ENCODE data around the gene SUMF1. TPM values are rescaled to one million over a fixed set of nuclear protein-coding genes. Genes with fewer than 3 reads are reported as not detected.

The SUMF1 gene
- total and polyA plus RNA-seq, 2 donors (not counting 1 experiment from before 2014, with no cell fraction given) = 10.3 to 21.2 TPM

DNA sequence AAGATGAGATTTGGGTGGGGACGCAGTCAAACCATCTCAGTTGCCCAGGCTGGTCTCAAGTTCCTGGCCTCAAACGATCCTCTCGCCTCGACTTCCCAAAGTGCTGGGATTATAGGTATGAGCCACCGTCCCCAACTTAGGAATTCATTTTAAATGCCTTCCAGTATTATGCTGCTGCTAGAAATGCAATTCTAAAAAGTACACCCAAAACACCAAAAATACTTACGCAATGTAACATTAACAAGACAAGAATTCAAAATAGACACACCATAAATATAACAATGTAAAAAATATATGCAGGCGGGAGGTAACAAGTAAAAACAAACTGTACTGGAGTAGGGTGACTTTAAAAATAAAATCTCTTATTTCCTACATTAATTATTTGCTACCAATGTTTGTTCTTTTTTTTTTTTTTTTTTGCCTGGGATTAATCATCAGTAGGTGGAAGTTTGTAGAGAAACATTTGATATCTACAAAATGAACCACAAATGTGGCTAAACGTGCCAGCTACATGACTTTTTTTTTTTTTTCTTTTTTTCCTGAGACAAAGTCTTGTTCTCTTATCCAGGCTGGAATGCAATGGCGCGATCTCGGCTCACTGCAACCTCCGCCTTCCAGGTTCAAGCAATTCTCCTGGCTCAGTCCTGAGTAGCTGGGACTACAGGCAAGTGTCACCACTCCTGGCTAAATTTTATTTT is 107.1 kb downstream of the SUMF1 start:
- no peaks in the 10 kb centered on the region for H3K9me3 ChIP-seq (ENCODE audit: control extremely low read depth in 1 of 3, control insufficient read depth in 2 of 3, insufficient read depth in 1 of 3, low read length in 2 of 3)
- no peak overlapping the region for H3K9ac ChIP-seq (ENCODE audit: low read length)
- Mint-ChIP-seq H3K27me3 (no peaks in the 10 kb centered on the region), H3K27ac (no peak overlapping the region), H3K9me3 (ENCODE audit: insufficient read depth) (no peaks in the 10 kb centered on the region), H3K4me1 (no peaks in the 10 kb centered on the region), H3K4me3 (no peak overlapping the region)
- H3K79me2 ChIP-seq (ENCODE audit: control insufficient read depth, insufficient read depth, low read length) = no peaks in the 10 kb centered on the region
- intact Hi-C loops (cut with micrococcal nuclease) = loop anchor here (10.0 kb wide), 1 partner anchor 135 kb away; the partner anchor contains the start of gene ITPR1
- H3K4me2 ChIP-seq (replicated peaks; ENCODE audit: low read depth, low read length, poor library complexity, severe bottlenecking) = no peak overlapping the region
- no peak overlapping the region for H3K4me3 ChIP-seq (ENCODE audit: control extremely low read depth in 1 of 5, extremely low read depth in 1 of 5, insufficient read depth in 1 of 5, low read depth in 2 of 5, low read length in 4 of 5)
- 98% methylated on average over 6 of the region's 12 CpGs for WGBS (ENCODE audit: insufficient coverage)
- DNase-seq (no peak), ATAC-seq (ENCODE audit: low read depth) (no peak)
- H3K36me3 ChIP-seq (replicated peaks in 1 of 2; ENCODE audit: control extremely low read depth in 1 of 2, control insufficient read depth in 1 of 2, extremely low read depth in 1 of 2, insufficient read depth in 2 of 2, low read length in 1 of 2) = peaks cover 2 to 13% of the 10 kb centered on the region in 2 experiments
- TF ChIP-seq EZH2 (IDR thresholded peaks at IDR 0.05; ENCODE audit: borderline replicate concordance, insufficient read depth, low read depth, low read length, poor library complexity, severe bottlenecking) = no peak
- TF ChIP-seq, protein P1, sequence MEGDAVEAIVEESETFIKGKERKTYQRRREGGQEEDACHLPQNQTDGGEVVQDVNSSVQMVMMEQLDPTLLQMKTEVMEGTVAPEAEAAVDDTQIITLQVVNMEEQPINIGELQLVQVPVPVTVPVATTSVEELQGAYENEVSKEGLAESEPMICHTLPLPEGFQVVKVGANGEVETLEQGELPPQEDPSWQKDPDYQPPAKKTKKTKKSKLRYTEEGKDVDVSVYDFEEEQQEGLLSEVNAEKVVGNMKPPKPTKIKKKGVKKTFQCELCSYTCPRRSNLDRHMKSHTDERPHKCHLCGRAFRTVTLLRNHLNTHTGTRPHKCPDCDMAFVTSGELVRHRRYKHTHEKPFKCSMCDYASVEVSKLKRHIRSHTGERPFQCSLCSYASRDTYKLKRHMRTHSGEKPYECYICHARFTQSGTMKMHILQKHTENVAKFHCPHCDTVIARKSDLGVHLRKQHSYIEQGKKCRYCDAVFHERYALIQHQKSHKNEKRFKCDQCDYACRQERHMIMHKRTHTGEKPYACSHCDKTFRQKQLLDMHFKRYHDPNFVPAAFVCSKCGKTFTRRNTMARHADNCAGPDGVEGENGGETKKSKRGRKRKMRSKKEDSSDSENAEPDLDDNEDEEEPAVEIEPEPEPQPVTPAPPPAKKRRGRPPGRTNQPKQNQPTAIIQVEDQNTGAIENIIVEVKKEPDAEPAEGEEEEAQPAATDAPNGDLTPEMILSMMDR (IDR thresholded peaks at IDR 0.05) = no peak
- ChIA-PET POLR2A (no interaction called here), CTCF (interaction anchor here (1.1 to 1.9 kb wide), 3 partner anchors 9 to 274 kb away, joined by 3 to 14 read pairs (median 4); no protein-coding TSS in a partner anchor)
- H3K27ac ChIP-seq (ENCODE audit: low read length in 2 of 2) = no peak overlapping the region
- H3K27me3 ChIP-seq (replicated peaks in 1 of 4; ENCODE audit: control extremely low read depth in 1 of 4, control insufficient read depth in 3 of 4, insufficient read depth in 4 of 4, low read length in 3 of 4) = no peaks in the 10 kb centered on the region
- no peak overlapping the region for H2AFZ ChIP-seq (ENCODE audit: insufficient read depth, low read depth, low read length, poor library complexity, severe bottlenecking)
- no peaks in the 10 kb centered on the region for H4K20me1 ChIP-seq (ENCODE audit: control insufficient read depth, insufficient read depth, low read length, poor library complexity, severe bottlenecking)
- H3K4me1 ChIP-seq (ENCODE audit: control insufficient read depth in 2 of 2, insufficient read depth in 2 of 2, low read length in 2 of 2) = no peaks in the 10 kb centered on the region

DNA sequence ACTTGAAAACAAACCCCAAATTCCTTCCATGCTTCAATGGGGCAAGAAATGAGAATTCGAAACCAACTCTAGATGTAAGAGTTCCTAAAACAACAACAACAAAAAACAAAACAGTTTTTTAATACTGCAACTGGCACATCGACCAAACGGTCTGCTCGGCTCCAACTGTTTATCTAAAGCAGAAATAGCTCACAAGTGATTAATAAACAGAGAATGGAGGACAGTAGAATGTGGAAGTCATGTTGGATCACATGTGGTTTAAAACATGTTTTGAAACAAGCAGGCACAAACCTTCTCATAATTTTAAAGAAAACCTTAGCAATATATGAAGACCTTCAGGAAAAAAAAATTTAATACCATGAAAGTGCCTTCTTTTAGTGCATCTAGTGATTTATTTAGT is 108.8 kb downstream of the SUMF1 start:
- no peak overlapping the region for H3K4me3 ChIP-seq (ENCODE audit: control extremely low read depth in 1 of 5, extremely low read depth in 1 of 5, insufficient read depth in 1 of 5, low read depth in 2 of 5, low read length in 4 of 5)
- peaks cover 2 to 13% of the 10 kb centered on the region in 2 experiments for H3K36me3 ChIP-seq (replicated peaks in 1 of 2; ENCODE audit: control extremely low read depth in 1 of 2, control insufficient read depth in 1 of 2, extremely low read depth in 1 of 2, insufficient read depth in 2 of 2, low read length in 1 of 2)
- H3K79me2 ChIP-seq (ENCODE audit: control insufficient read depth, insufficient read depth, low read length) = no peaks in the 10 kb centered on the region
- Mint-ChIP-seq H3K27me3 (no peaks in the 10 kb centered on the region), H3K4me1 (no peaks in the 10 kb centered on the region), H3K27ac (no peak overlapping the region), H3K4me3 (no peak overlapping the region), H3K9me3 (ENCODE audit: insufficient read depth) (no peaks in the 10 kb centered on the region)
- no peaks in the 10 kb centered on the region for H3K27me3 ChIP-seq (replicated peaks in 1 of 4; ENCODE audit: control extremely low read depth in 1 of 4, control insufficient read depth in 3 of 4, insufficient read depth in 4 of 4, low read length in 3 of 4)
- intact Hi-C loops (cut with micrococcal nuclease) = loop anchor here (10.0 kb wide), 1 partner anchor 137 kb away; the partner anchor contains the start of gene ITPR1
- DNase-seq = no peak
- CTCF ChIA-PET = interaction anchor here (1.1 kb wide), 1 partner anchor 276 kb away, joined by 3 read pairs; no protein-coding TSS in a partner anchor
- no peak overlapping the region for H3K4me2 ChIP-seq (replicated peaks; ENCODE audit: low read depth, low read length, poor library complexity, severe bottlenecking)
- no peak overlapping the region for H3K9ac ChIP-seq (ENCODE audit: low read length)
- H3K9me3 ChIP-seq (ENCODE audit: control extremely low read depth in 1 of 3, control insufficient read depth in 2 of 3, insufficient read depth in 1 of 3, low read length in 2 of 3) = no peaks in the 10 kb centered on the region
- H2AFZ ChIP-seq (ENCODE audit: insufficient read depth, low read depth, low read length, poor library complexity, severe bottlenecking) = no peak overlapping the region
- ATAC-seq (ENCODE audit: low read depth) = no peak
- TF ChIP-seq EZH2 (IDR thresholded peaks at IDR 0.05; ENCODE audit: borderline replicate concordance, insufficient read depth, low read depth, low read length, poor library complexity, severe bottlenecking) = no peak
- TF ChIP-seq, protein P1 (IDR thresholded peaks at IDR 0.05) = no peak
- no CpG with 5 or more reads among the region's 4 CpGs for WGBS (ENCODE audit: insufficient coverage)
- H4K20me1 ChIP-seq (ENCODE audit: control insufficient read depth, insufficient read depth, low read length, poor library complexity, severe bottlenecking) = no peaks in the 10 kb centered on the region
- no peak overlapping the region for H3K27ac ChIP-seq (ENCODE audit: low read length in 2 of 2)
- H3K4me1 ChIP-seq (ENCODE audit: control insufficient read depth in 2 of 2, insufficient read depth in 2 of 2, low read length in 2 of 2) = no peaks in the 10 kb centered on the region
- POLR2A ChIA-PET = no interaction called here
